H1 (cell line): ENCODE data around the gene DISC1. TPM values are rescaled to one million over a fixed set of nuclear protein-coding genes. Genes with fewer than 3 reads are reported as not detected.

ENCODE experiments used
- CTCF ChIA-PET: fragments of 300-600 bp; sonication (Branson Sonifier 250); formaldehyde crosslinking; loops from one replicate; lab custom pipeline; 2021; ENCODE audit not compliant: partially characterized antibody; lab: Charles Lee
- POLR2A ChIA-PET: fragments of 300-600 bp; sonication (Branson Sonifier 250); formaldehyde crosslinking; loops from one replicate; lab custom pipeline; 2021; ENCODE audit warnings: inconsistent platforms; ENCODE audit not compliant: partially characterized antibody; lab: Charles Lee
- DNase-seq, 2 experiments: peaks; one replicate each; pipeline versions ENCODE4 v3.0.0 to v3.0.0-alpha.2; 2010 to 2022; ENCODE audit warnings: low spot score in 2 of 2, low read depth in 1 of 2, mixed read lengths in 1 of 2
- FAIRE-seq: peaks from 2 replicates; lab custom pipeline; 2011; peaks lifted over from hg19 to GRCh38; lab: Jason Lieb, UNC
- H2AFZ ChIP-seq: 2 replicates; pipeline ENCODE4 v1.8.1; 2012; ENCODE audit warnings: low read length, inconsistent platforms
- H2AK5ac ChIP-seq: 2 replicates; pipeline ENCODE4 v1.6.1; 2013; ENCODE audit warnings: low read depth, low read length
- H2BK120ac ChIP-seq: replicated peaks from 2 replicates; pipeline ENCODE3; 2013; ENCODE audit warnings: low read depth, low read length, inconsistent platforms
- H2BK12ac ChIP-seq: 2 replicates; pipeline ENCODE4 v1.6.1; 2013; ENCODE audit warnings: low read depth, low read length
- H2BK15ac ChIP-seq: 2 replicates; pipeline ENCODE4 v1.6.1; 2013; ENCODE audit warnings: low read length
- H2BK20ac ChIP-seq: 2 replicates; pipeline ENCODE4 v1.6.1; 2013; ENCODE audit warnings: low read length
- H2BK5ac ChIP-seq: 2 replicates; pipeline ENCODE4 v1.6.1; 2013; ENCODE audit warnings: low read depth, low read length
- H3K14ac ChIP-seq: 2 replicates; pipeline ENCODE4 v1.6.1; 2013; ENCODE audit warnings: inconsistent platforms; ENCODE audit not compliant: insufficient read length
- H3K18ac ChIP-seq: 2 replicates; pipeline ENCODE4 v1.6.1; 2013; ENCODE audit warnings: low read length; ENCODE audit errors: extremely low read depth
- H3K23ac ChIP-seq: 2 replicates; pipeline ENCODE4 v1.6.1; 2013; ENCODE audit warnings: inconsistent platforms; ENCODE audit not compliant: insufficient read length
- H3K23me2 ChIP-seq: 2 replicates; pipeline ENCODE4 v1.6.1; 2013; ENCODE audit warnings: low read depth, low read length
- H3K27ac ChIP-seq: 2 replicates; pipeline ENCODE4 v1.6.1; 2011; ENCODE audit warnings: low read depth, low read length, inconsistent platforms
- H3K27me3 ChIP-seq, 4 experiments: replicated peaks in 1 of 4; 1 replicate in 1 of 4; 2 replicates in 3 of 4; pipeline versions ENCODE4 v1.6.1 to v1.8.1; 2011 to 2013; ENCODE audit warnings: low read length in 3 of 4, mild to moderate bottlenecking in 3 of 4, inconsistent platforms in 2 of 4, mixed read lengths in 2 of 4, moderate library complexity in 1 of 4; ENCODE audit not compliant: control insufficient read depth in 3 of 4, insufficient read depth in 3 of 4; ENCODE audit errors: extremely low read depth in 1 of 4
- H3K36me3 ChIP-seq, 4 experiments: 2 replicates each; pipeline versions ENCODE4 v1.6.1 to v1.8.1; 2011 to 2013; ENCODE audit warnings: mild to moderate bottlenecking in 4 of 4, low read length in 3 of 4, moderate library complexity in 2 of 4, control low read depth in 1 of 4, inconsistent platforms in 1 of 4; ENCODE audit not compliant: insufficient read depth in 4 of 4, control insufficient read depth in 2 of 4
- H3K4ac ChIP-seq: replicated peaks from 2 replicates; pipeline ENCODE3; 2013; ENCODE audit warnings: low read length, low read depth, mixed read lengths, inconsistent platforms; ENCODE audit not compliant: insufficient read length
- H3K4me1 ChIP-seq, 4 experiments: replicated peaks in 1 of 4; 1 replicate in 1 of 4; 2 replicates in 3 of 4; pipeline versions ENCODE4 v1.6.1 to v1.8.1; 2011 to 2013; ENCODE audit warnings: low read length in 3 of 4, inconsistent platforms in 2 of 4, mixed read lengths in 1 of 4; ENCODE audit not compliant: insufficient read depth in 4 of 4, control insufficient read depth in 3 of 4
- H3K4me2 ChIP-seq, 2 experiments: 2 replicates each; pipeline versions ENCODE4 v1.6.1 to v1.8.1; 2011 to 2013; ENCODE audit warnings: low read depth in 2 of 2, low read length in 2 of 2, control low read depth in 1 of 2, inconsistent platforms in 1 of 2, mild to moderate bottlenecking in 1 of 2; ENCODE audit not compliant: insufficient read depth in 1 of 2
- H3K4me3 ChIP-seq, 4 experiments: fragments of 200-600, 300-600 bp in 1 of 4; sonication (generic), shearing (Covaris generic), sonication (Bioruptor Twin) in 1 of 4; 2 replicates each; pipeline versions ENCODE4 v1.5.1 to v1.8.1; 2011 to 2016; ENCODE audit warnings: low read length in 4 of 4, low read depth in 3 of 4, control low read depth in 2 of 4, inconsistent platforms in 2 of 4, mild to moderate bottlenecking in 2 of 4, mixed read lengths in 1 of 4, moderate library complexity in 1 of 4; ENCODE audit not compliant: insufficient read depth in 2 of 4; ENCODE audit errors: extremely low read depth in 1 of 4
- H3K56ac ChIP-seq: replicated peaks from 2 replicates; pipeline ENCODE3; 2013; ENCODE audit warnings: low read depth, mild to moderate bottlenecking, mixed read lengths, low read length, inconsistent platforms; ENCODE audit not compliant: insufficient read length
- H3K79me1 ChIP-seq: 2 replicates; pipeline ENCODE4 v1.6.1; 2013; ENCODE audit warnings: low read depth, low read length, control low read depth
- H3K79me2 ChIP-seq, 2 experiments: 2 replicates each; pipeline versions ENCODE4 v1.6.1 to v1.8.1; 2012 to 2013; ENCODE audit warnings: low read length in 2 of 2, mild to moderate bottlenecking in 2 of 2, inconsistent platforms in 1 of 2; ENCODE audit not compliant: insufficient read depth in 2 of 2, control insufficient read depth in 1 of 2
- H3K9ac ChIP-seq, 4 experiments: replicated peaks in 1 of 4; 1 replicate in 1 of 4; 2 replicates in 3 of 4; pipeline versions ENCODE4 v1.6.1 to v1.8.1; 2011 to 2013; ENCODE audit warnings: low read depth in 3 of 4, low read length in 3 of 4, control low read depth in 2 of 4, mild to moderate bottlenecking in 2 of 4, moderate library complexity in 2 of 4, inconsistent platforms in 1 of 4; ENCODE audit errors: extremely low read depth in 1 of 4
- H3K9me3 ChIP-seq, 2 experiments: 2 replicates each; pipeline versions ENCODE4 v1.6.1 to v1.8.1; 2012 to 2013; ENCODE audit warnings: mild to moderate bottlenecking in 2 of 2, moderate library complexity in 2 of 2, control low read depth in 1 of 2, inconsistent platforms in 1 of 2, low read depth in 1 of 2, low read length in 1 of 2, mixed read lengths in 1 of 2; ENCODE audit not compliant: insufficient read depth in 2 of 2
- H4K20me1 ChIP-seq, 2 experiments: replicated peaks in 1 of 2; 2 replicates each; pipeline versions ENCODE3 to v1.8.1; 2011 to 2013; ENCODE audit warnings: inconsistent platforms in 2 of 2, low read length in 2 of 2, mild to moderate bottlenecking in 1 of 2; ENCODE audit not compliant: insufficient read depth in 2 of 2, control insufficient read depth in 1 of 2
- H4K5ac ChIP-seq: 2 replicates; pipeline ENCODE4 v1.6.1; 2013; ENCODE audit warnings: low read length, low read depth, mixed read lengths, inconsistent platforms; ENCODE audit not compliant: insufficient read length
- H4K8ac ChIP-seq: 2 replicates; pipeline ENCODE4 v1.8.0; 2013; ENCODE audit warnings: mild to moderate bottlenecking, moderate library complexity, low read length, inconsistent platforms; ENCODE audit not compliant: insufficient read depth; ENCODE audit errors: extremely low read depth
- H4K91ac ChIP-seq: replicated peaks from 2 replicates; pipeline ENCODE3; 2013; ENCODE audit warnings: low read length, mixed read lengths, inconsistent platforms; ENCODE audit not compliant: insufficient read length
- EGR1 ChIP-seq: IDR thresholded peaks from 2 replicates; pipeline ENCODE4 v1.6.1; 2011; ENCODE audit warnings: low read depth, low read length, borderline replicate concordance
- FOSL1 ChIP-seq: IDR thresholded peaks from 2 replicates; pipeline ENCODE4 v1.6.1; 2011; ENCODE audit warnings: mild to moderate bottlenecking, low read depth, low read length, moderate library complexity; ENCODE audit not compliant: insufficient read depth
- JUN ChIP-seq: IDR thresholded peaks from 2 replicates; pipeline ENCODE4 v1.6.1; 2011; ENCODE audit warnings: low read depth, mild to moderate bottlenecking, improper control_type of control experiment, low read length
- SIRT6 ChIP-seq: IDR thresholded peaks from one replicate; pipeline ENCODE4 v1.7.1; 2012; ENCODE audit warnings: low read length, inconsistent platforms
- TBP ChIP-seq: IDR thresholded peaks from 2 replicates; pipeline ENCODE4 v1.6.1; 2011; ENCODE audit warnings: low read depth, low read length, improper control_type of control experiment
- TCF12 ChIP-seq: IDR thresholded peaks from 2 replicates; pipeline ENCODE4 v1.6.1; 2011; ENCODE audit warnings: low read depth, mild to moderate bottlenecking, low read length
- WGBS, 2 experiments: shearing (Covaris generic) in 1 of 2; methylation state at CpG; one replicate each; pipeline versions ENCODE4 v1.1.6 to v1.1.7; 2013 to 2015; ENCODE audit warnings: low lambda C conversion rate in 2 of 2, mixed read lengths in 2 of 2, inconsistent platforms in 1 of 2, low coverage in 1 of 2, missing lambda C conversion rate in 1 of 2; ENCODE audit not compliant: insufficient replicate concordance in 2 of 2, insufficient coverage in 1 of 2, insufficient read length in 1 of 2; ENCODE audit errors: extremely low coverage in 1 of 2, missing lambda C conversion rate in 1 of 2; 5-methylcytosine and 5-hydroxymethylcytosine counted together
- polyA plus RNA-seq, 7 experiments: library from polyadenylated mRNA; depleted of rRNA in 3 of 7; stranded (reverse) in 5 of 7; unstranded in 2 of 7; fragments of >200 nt in 5 of 7; fragments of 200-250 nt in 2 of 7; gene quantifications; 1 replicate in 5 of 7; 2 replicates in 1 of 7; 4 replicates in 1 of 7; pipeline versions ENCODE4 v1.2.1 to v1.2.3, GENCODE V29; 2011 to 2013; ENCODE audit warnings: missing spikeins in 2 of 7, mixed read lengths in 2 of 7
- total RNA-seq: library from RNA; stranded (reverse); fragmentation: NEBNext Ultra II Directional; extraction: Animal tissue kit (Norgen Biotek cat#: 25700); gene quantifications from 2 replicates; pipeline ENCODE4 v1.2.1, GENCODE V29; 2021

Gene DISC1
- total and polyA plus RNA-seq, 2 of the 8 experiments (the other 6 are each of a cell fraction or from before 2014, with no cell fraction given) = 1.1 to 3.5 TPM

- H3K23me2 ChIP-seq = no peaks in the 10 kb centered on the region
- no peaks in the 10 kb centered on the region for H3K79me1 ChIP-seq
- H3K56ac ChIP-seq = no peak overlapping the region
- H3K36me3 ChIP-seq = no peaks in the 10 kb centered on the region
- no peak overlapping the region for H3K4me2 ChIP-seq
- H2BK5ac ChIP-seq = no peak overlapping the region
- H2BK120ac ChIP-seq = no peak overlapping the region
- H4K20me1 ChIP-seq = peaks cover 0 to 3% of the 10 kb centered on the region in 2 experiments
- H4K8ac ChIP-seq = no peak overlapping the region
- H3K4me3 ChIP-seq = no peak overlapping the region
- no peak overlapping the region for H2AFZ ChIP-seq
- CTCF ChIA-PET = interaction anchor here (0.6 kb wide), 1 partner anchor 186 kb away, joined by 3 read pairs; no protein-coding TSS in a partner anchor
- H4K91ac ChIP-seq = no peak overlapping the region
- no peak for DNase-seq
- H2BK12ac ChIP-seq = no peak overlapping the region
- POLR2A ChIA-PET = no interaction called here
- no peaks in the 10 kb centered on the region for H3K4me1 ChIP-seq
- H3K9me3 ChIP-seq = no peaks in the 10 kb centered on the region
- H2BK20ac ChIP-seq = no peak overlapping the region
- H2AK5ac ChIP-seq = no peak overlapping the region
- no peak overlapping the region for H3K14ac ChIP-seq
- no peak overlapping the region for H3K27ac ChIP-seq
- no peak for FAIRE-seq
- H3K23ac ChIP-seq = no peak overlapping the region
- H3K79me2 ChIP-seq = no peaks in the 10 kb centered on the region
- H3K9ac ChIP-seq = no peak overlapping the region
- no peak overlapping the region for H3K18ac ChIP-seq
- no peak overlapping the region for H2BK15ac ChIP-seq
- no peak overlapping the region for H3K4ac ChIP-seq
- H4K5ac ChIP-seq = no peak overlapping the region
- 80% methylated on average over 4 of the region's 4 CpGs; no CpG with 5 or more reads in 1 of the 2 experiments for WGBS, 2 experiments
- no peaks in the 10 kb centered on the region for H3K27me3 ChIP-seq
- TF ChIP-seq EGR1 (no peak), TBP (no peak), SIRT6 (no peak), TCF12 (no peak), JUN (no peak), FOSL1 (no peak)
Measured at GRCh38 chr1:231636157-231636556, 9.6 kb downstream of the DISC1 start.
